Uterus (tissue), 2 donors: ENCODE results near the gene S1PR1.

Source experiments
- CTCF ChIP-seq, 4 experiments: fragments of 200-600 bp in 2 of 4; fragments of 450-650 bp in 2 of 4; sonication (generic) in 2 of 4; IDR thresholded peaks; one replicate each; pipeline ENCODE4 v1.5.1; 2016 to 2019; ENCODE audit warnings: antibody characterized with exemption in 4 of 4, mild to moderate bottlenecking in 2 of 4, moderate library complexity in 1 of 4
- POLR2A ChIP-seq, 2 donors: fragments of 450-650 bp; IDR thresholded peaks; one replicate each; pipeline ENCODE4 v1.6.1; 2016; ENCODE audit warnings: antibody characterized with exemption in 2 of 2, mild to moderate bottlenecking in 1 of 2, moderate library complexity in 1 of 2

DNA sequence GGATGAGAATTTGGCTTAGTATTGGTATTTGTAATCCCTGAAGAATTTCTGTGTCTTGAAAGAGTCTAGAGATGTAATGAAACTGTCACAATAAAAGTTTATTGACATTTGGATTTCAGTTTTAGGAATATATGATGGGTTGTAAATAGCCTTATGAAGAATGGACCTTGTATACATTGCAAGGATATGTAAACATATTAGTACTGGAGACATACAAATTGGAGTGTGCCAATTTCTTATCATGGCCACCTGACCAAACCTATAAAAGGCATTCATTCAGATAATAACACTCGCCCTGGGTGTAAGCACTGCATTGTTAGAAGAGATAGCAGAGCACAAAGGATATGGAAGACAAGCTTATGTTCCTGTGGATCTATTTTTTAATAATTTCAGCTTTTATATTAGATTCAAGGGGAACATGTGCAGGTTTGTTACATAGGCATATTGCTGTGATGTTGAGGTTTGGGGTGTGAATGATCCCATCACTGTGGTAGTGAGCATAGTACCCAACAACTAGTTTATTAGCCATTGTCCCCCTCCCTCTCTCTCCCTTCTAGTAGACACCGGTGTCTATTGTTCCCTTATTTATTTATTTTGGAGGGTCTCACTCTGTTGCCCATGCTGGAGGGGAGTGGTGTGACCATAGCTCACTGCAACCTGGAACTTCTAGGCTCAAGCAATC lies 8.6 kb downstream of the S1PR1 start:
- TF ChIP-seq CTCF (IDR thresholded peaks at IDR 0.05), result no peak
- TF ChIP-seq POLR2A (IDR thresholded peaks at IDR 0.05), result no peak
